WTC11 (cell line): ENCODE measurements around the gene DTX3L. TPM values are rescaled to one million over a fixed set of nuclear protein-coding genes. Genes with fewer than 3 reads are reported as not detected.

Source experiments
- ATAC-seq: fragments of 200-7000 bp; cut with Tn5 transposase; 2 replicates; pipeline ENCODE4 v1.10.0; 2021; ENCODE audit warnings: mild to moderate bottlenecking, moderate library complexity
- CTCF ChIA-PET: fragments of 300-600 bp; sonication (Branson Sonifier 250); formaldehyde crosslinking; loops from one replicate; lab custom pipeline; 2021; ENCODE audit warnings: antibody characterized with exemption; lab: Charles Lee
- POLR2A ChIA-PET: fragments of 350-600 bp; sonication (Branson Sonifier 250); formaldehyde crosslinking; loops from one replicate; lab custom pipeline; 2021; ENCODE audit warnings: antibody characterized with exemption; lab: Charles Lee
- DNase-seq: peaks from one replicate; pipeline ENCODE4 v3.0.0; 2021; ENCODE audit warnings: low spot score
- H3K27ac Mint-ChIP-seq: 2 replicates; pipeline ENCODE4 v1.8.0; 2021; ENCODE audit warnings: mixed read lengths
- H3K27me3 Mint-ChIP-seq: 2 replicates; pipeline ENCODE4 v1.8.0; 2021; ENCODE audit warnings: low read depth, mild to moderate bottlenecking, moderate library complexity, mixed read lengths
- H3K36me3 Mint-ChIP-seq: 2 replicates; pipeline ENCODE4 v1.8.0; 2021; ENCODE audit warnings: mixed read lengths
- H3K4me1 Mint-ChIP-seq: 2 replicates; pipeline ENCODE4 v1.8.0; 2022; ENCODE audit warnings: mixed read lengths
- H3K4me3 Mint-ChIP-seq: 2 replicates; pipeline ENCODE4 v1.8.0; 2021; ENCODE audit warnings: mild to moderate bottlenecking, moderate library complexity, mixed read lengths
- H3K9me3 Mint-ChIP-seq: 2 replicates; pipeline ENCODE4 v1.8.0; 2021; ENCODE audit warnings: mixed read lengths
- ATF1 ChIP-seq: sonication (generic); formaldehyde crosslinking; IDR thresholded peaks from 2 replicates; pipeline ENCODE4 v1.8.1; 2023; ENCODE audit warnings: mild to moderate bottlenecking, moderate library complexity, missing genetic modification reagents
- CBFB ChIP-seq: sonication (generic); formaldehyde crosslinking; IDR thresholded peaks from 2 replicates; pipeline ENCODE4 v1.8.1; 2022; ENCODE audit warnings: mild to moderate bottlenecking, low read depth, missing genetic modification reagents
- CREM ChIP-seq: sonication (generic); formaldehyde crosslinking; IDR thresholded peaks from 2 replicates; pipeline ENCODE4 v1.8.1; 2022; ENCODE audit warnings: mild to moderate bottlenecking, missing genetic modification reagents, moderate library complexity
- E2F1 ChIP-seq: sonication (generic); formaldehyde crosslinking; IDR thresholded peaks from 2 replicates; pipeline ENCODE4 v1.8.0; 2022; ENCODE audit warnings: mild to moderate bottlenecking, missing genetic modification reagents
- E2F4 ChIP-seq: sonication (generic); formaldehyde crosslinking; IDR thresholded peaks from 2 replicates; pipeline ENCODE4 v1.8.1; 2022; ENCODE audit warnings: low read depth, mild to moderate bottlenecking, moderate library complexity, missing genetic modification reagents, borderline replicate concordance
- ELF4 ChIP-seq: sonication (generic); formaldehyde crosslinking; IDR thresholded peaks from 2 replicates; pipeline ENCODE4 v1.8.1; 2022; ENCODE audit warnings: low read depth, mild to moderate bottlenecking, moderate library complexity, missing genetic modification reagents
- FOXK1 ChIP-seq: sonication (generic); formaldehyde crosslinking; IDR thresholded peaks from 2 replicates; pipeline ENCODE4 v1.8.0; 2022; ENCODE audit warnings: mild to moderate bottlenecking, moderate library complexity, missing genetic modification reagents
- GABPB1 ChIP-seq: sonication (generic); formaldehyde crosslinking; IDR thresholded peaks from 2 replicates; pipeline ENCODE4 v1.8.1; 2023; ENCODE audit warnings: mild to moderate bottlenecking, missing genetic modification reagents
- GTF2I ChIP-seq: fragments of 250-450 bp; sonication (Bioruptor Pico); conservative IDR thresholded peaks from 2 replicates; pipeline ENCODE4 v1.4.0; 2021; ENCODE audit warnings: mild to moderate bottlenecking
- IRF2 ChIP-seq: sonication (generic); formaldehyde crosslinking; IDR thresholded peaks from 2 replicates; pipeline ENCODE4 v1.8.0; 2022; ENCODE audit warnings: low read depth, missing genetic modification reagents, borderline replicate concordance
- JUN ChIP-seq: sonication (generic); formaldehyde crosslinking; IDR thresholded peaks from 2 replicates; pipeline ENCODE4 v1.8.0; 2023; ENCODE audit warnings: mild to moderate bottlenecking, missing genetic modification reagents
- MYBL2 ChIP-seq: sonication (generic); formaldehyde crosslinking; IDR thresholded peaks from 2 replicates; pipeline ENCODE4 v1.8.1; 2023; ENCODE audit warnings: mild to moderate bottlenecking, moderate library complexity, missing genetic modification reagents
- SMAD3 ChIP-seq: sonication (generic); formaldehyde crosslinking; IDR thresholded peaks from 2 replicates; pipeline ENCODE4 v1.8.0; 2022; ENCODE audit warnings: missing genetic modification reagents, mild to moderate bottlenecking, borderline replicate concordance
- TEAD1 ChIP-seq: sonication (generic); formaldehyde crosslinking; IDR thresholded peaks from 2 replicates; pipeline ENCODE4 v1.8.0; 2022; ENCODE audit warnings: mild to moderate bottlenecking, missing genetic modification reagents
- TP53 ChIP-seq: sonication (generic); formaldehyde crosslinking; IDR thresholded peaks from 2 replicates; pipeline ENCODE4 v1.8.1; 2023; ENCODE audit warnings: mild to moderate bottlenecking, missing genetic modification reagents
- ZNF416 ChIP-seq: fragments of 250-450 bp; sonication (Bioruptor Pico); IDR thresholded peaks from 2 replicates; pipeline ENCODE4 v1.9.0; 2021; ENCODE audit warnings: mild to moderate bottlenecking, inconsistent platforms
- total RNA-seq: library from RNA; stranded (reverse); gene quantifications from 3 replicates; pipeline ENCODE4 v1.2.3, GENCODE V29; 2021
- TF ChIP-seq, protein P1 (sequence below): sonication (generic); formaldehyde crosslinking; IDR thresholded peaks from 2 replicates; pipeline ENCODE4 v1.8.1; 2023; ENCODE audit warnings: mild to moderate bottlenecking, missing genetic modification reagents, moderate library complexity
- TF ChIP-seq, protein P2 (sequence below): sonication (generic); formaldehyde crosslinking; conservative IDR thresholded peaks from 2 replicates; pipeline ENCODE4 v1.8.1; 2022; ENCODE audit warnings: mild to moderate bottlenecking, missing genetic modification reagents

The DTX3L gene
- total RNA-seq, 1 experiment from 2014 or later, result 4.6 TPM

- CTCF ChIA-PET, result no interaction called here
- POLR2A ChIA-PET, result interaction anchor here (0.8 kb wide), 1 partner anchor 162 kb away, joined by 3 read pairs; no protein-coding TSS in a partner anchor
- Mint-ChIP-seq H3K36me3 (no peaks in the 10 kb centered on the region), H3K27ac (no peak overlapping the region), H3K4me1 (peaks cover 16% of the 10 kb centered on the region), H3K9me3 (no peaks in the 10 kb centered on the region), H3K4me3 (no peak overlapping the region), H3K27me3 (no peaks in the 10 kb centered on the region)
- ATAC-seq (no peak), DNase-seq (no peak)
- no peak for TF ChIP-seq CREM (CRISPR knock-in tag)
- no peak for TF ChIP-seq ELF4 (CRISPR knock-in tag)
- no peak for TF ChIP-seq IRF2
Observed at GRCh38 chr3:122553171-122553570, 11.0 kb upstream of the DTX3L start.

DNA sequence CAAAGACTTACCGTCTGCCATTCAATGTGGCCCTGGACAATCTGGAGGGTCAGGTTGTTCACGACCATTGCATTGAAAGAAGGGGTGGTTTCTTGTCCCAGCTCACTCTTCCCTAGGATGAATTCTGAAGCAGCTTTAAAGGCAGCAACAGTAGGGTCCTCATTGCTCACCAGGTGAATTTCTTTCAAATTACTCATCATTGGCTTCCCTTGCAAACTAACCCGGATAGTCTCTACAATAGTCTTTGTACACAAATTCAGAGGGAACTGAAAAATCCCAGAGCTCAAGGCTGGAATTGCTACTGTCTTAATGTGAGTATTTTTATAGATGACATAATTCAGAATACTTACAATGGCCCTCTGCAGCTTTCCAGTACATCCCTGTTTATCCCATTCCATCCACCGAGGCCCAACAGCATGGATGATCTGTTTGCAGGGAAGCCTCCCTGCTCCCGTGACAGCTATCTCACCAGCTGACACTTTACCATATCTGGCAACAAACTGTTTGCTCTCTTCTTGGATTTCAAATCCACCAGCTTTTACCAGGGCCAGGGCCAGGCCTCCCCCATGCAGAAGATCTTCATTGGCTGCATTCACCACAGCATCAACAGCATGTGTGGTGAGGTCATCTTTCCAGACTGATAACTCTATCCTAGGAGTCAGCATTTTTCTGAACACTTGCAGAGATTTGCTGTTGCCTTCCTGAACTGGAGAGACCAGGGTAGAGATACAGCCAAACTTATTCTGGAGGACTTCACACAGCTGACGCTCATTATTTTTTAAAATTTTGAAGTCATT is 8.7 kb upstream of the DTX3L start:
- no peaks in the 10 kb centered on the region for H3K27me3 Mint-ChIP-seq
- H3K4me3 Mint-ChIP-seq, result no peak overlapping the region
- H3K4me1 Mint-ChIP-seq, result peaks cover 34% of the 10 kb centered on the region
- H3K36me3 Mint-ChIP-seq, result no peaks in the 10 kb centered on the region
- ATAC-seq, result no peak
- TF ChIP-seq FOXK1 (CRISPR knock-in tag) (no peak), TP53 (CRISPR knock-in tag) (no peak), GABPB1 (CRISPR knock-in tag) (no peak)
- TF ChIP-seq, all 79 proteins: peak for 0
- ChIA-PET POLR2A (no interaction called here), CTCF (no interaction called here)
- no peaks in the 10 kb centered on the region for H3K9me3 Mint-ChIP-seq
- no peak for DNase-seq
- H3K27ac Mint-ChIP-seq, result peak overlapping the region; percentile 41; the same call in 1 of the 2 replicates

- TF ChIP-seq MYBL2 (CRISPR knock-in tag), result no peak
- TF ChIP-seq JUN (CRISPR knock-in tag), result no peak
- TF ChIP-seq E2F1, result no peak
- no peak for TF ChIP-seq E2F4 (CRISPR knock-in tag)
- no peak for TF ChIP-seq ZNF416
- TF ChIP-seq ATF1 (CRISPR knock-in tag), result no peak
- TF ChIP-seq GTF2I (CRISPR knock-in tag), result no peak
- TF ChIP-seq, protein P1, sequence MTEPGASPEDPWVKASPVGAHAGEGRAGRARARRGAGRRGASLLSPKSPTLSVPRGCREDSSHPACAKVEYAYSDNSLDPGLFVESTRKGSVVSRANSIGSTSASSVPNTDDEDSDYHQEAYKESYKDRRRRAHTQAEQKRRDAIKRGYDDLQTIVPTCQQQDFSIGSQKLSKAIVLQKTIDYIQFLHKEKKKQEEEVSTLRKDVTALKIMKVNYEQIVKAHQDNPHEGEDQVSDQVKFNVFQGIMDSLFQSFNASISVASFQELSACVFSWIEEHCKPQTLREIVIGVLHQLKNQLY (CRISPR knock-in tag), result no peak
- no peak for TF ChIP-seq SMAD3 (CRISPR knock-in tag)
- TF ChIP-seq CBFB, result no peak
- no peak for TF ChIP-seq TEAD1 (CRISPR knock-in tag)
- peaks cover 29% of the 10 kb centered on the region for H3K4me1 Mint-ChIP-seq
- no peaks in the 10 kb centered on the region for H3K9me3 Mint-ChIP-seq
- ChIA-PET CTCF (no interaction called here), POLR2A (no interaction called here)
- no peak overlapping the region for H3K4me3 Mint-ChIP-seq
- H3K27me3 Mint-ChIP-seq, result no peaks in the 10 kb centered on the region
- H3K27ac Mint-ChIP-seq, result no peak overlapping the region
- DNase-seq (no peak), ATAC-seq (no peak)
- H3K36me3 Mint-ChIP-seq, result no peaks in the 10 kb centered on the region
Observed at GRCh38 chr3:122557356-122557755, 6.8 kb upstream of the DTX3L start.

DNA sequence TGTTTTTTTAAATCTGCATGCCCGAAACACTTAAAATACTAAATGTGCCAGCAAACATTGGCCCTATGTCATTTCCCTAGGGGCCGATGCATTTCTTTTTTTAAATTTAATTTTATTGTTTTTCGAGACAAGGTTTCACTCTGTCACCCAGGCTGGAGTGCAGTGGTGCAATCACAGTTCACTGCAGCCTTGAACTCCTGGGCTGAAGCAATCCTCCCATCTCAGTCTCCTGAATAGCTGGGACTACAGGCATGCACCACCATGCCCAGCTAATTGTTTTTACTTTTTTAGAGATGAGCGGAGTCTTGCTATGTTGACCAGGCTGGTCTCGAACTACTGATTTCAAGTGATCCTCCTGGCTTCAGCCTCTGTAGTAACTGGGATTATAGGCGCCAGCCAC is 5.5 kb upstream of the DTX3L start:
- POLR2A ChIA-PET, result no interaction called here
- no peak for ATAC-seq

More for the DNA sequence above, 5.5 kb upstream of the DTX3L start:
- DNase-seq, result no peak
- H3K9me3 Mint-ChIP-seq, result no peaks in the 10 kb centered on the region
- H3K27ac Mint-ChIP-seq, result no peak overlapping the region
- H3K4me1 Mint-ChIP-seq, result peaks cover 25% of the 10 kb centered on the region
- TF ChIP-seq, protein P2, sequence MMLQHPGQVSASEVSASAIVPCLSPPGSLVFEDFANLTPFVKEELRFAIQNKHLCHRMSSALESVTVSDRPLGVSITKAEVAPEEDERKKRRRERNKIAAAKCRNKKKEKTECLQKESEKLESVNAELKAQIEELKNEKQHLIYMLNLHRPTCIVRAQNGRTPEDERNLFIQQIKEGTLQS (CRISPR knock-in tag), result no peak
- no peak overlapping the region for H3K4me3 Mint-ChIP-seq
- no peaks in the 10 kb centered on the region for H3K27me3 Mint-ChIP-seq
- CTCF ChIA-PET, result interaction anchor here (1.8 to 2.4 kb wide), 3 partner anchors 102 to 165 kb away, joined by 4 to 17 read pairs (median 10); partner anchors contain the start of gene PARP14
- H3K36me3 Mint-ChIP-seq, result no peaks in the 10 kb centered on the region
